HEK293 (cell line): ENCODE measurements around the gene ABCC2.

Source experiments
- KLF1 ChIP-seq: fragments of 450-650 bp; formaldehyde crosslinking; IDR thresholded peaks from 2 replicates; pipeline ENCODE4 v1.5.1; 2016; ENCODE audit warnings: missing biosample characterization, missing genetic modification characterization
- KLF8 ChIP-seq: fragments of 450-650 bp; formaldehyde crosslinking; IDR thresholded peaks from 2 replicates; pipeline ENCODE4 v1.5.1; 2016; ENCODE audit warnings: missing biosample characterization, missing genetic modification characterization
- OSR2 ChIP-seq: fragments of 450-650 bp; formaldehyde crosslinking; IDR thresholded peaks from 2 replicates; pipeline ENCODE4 v1.5.1; 2016; ENCODE audit warnings: missing biosample characterization, missing genetic modification characterization
- PBX3 ChIP-seq: sonication (generic); formaldehyde crosslinking; IDR thresholded peaks from 2 replicates; pipeline ENCODE4 v1.8.1; 2022; ENCODE audit warnings: mild to moderate bottlenecking, moderate library complexity, missing genetic modification reagents
- PRDM1 ChIP-seq: fragments of 450-650 bp; formaldehyde crosslinking; IDR thresholded peaks from 2 replicates; pipeline ENCODE4; 2016; ENCODE audit warnings: missing biosample characterization, missing genetic modification characterization
- PRDM6 ChIP-seq: fragments of 450-650 bp; formaldehyde crosslinking; IDR thresholded peaks from 2 replicates; pipeline ENCODE4 v1.5.1; 2017; ENCODE audit warnings: missing biosample characterization, missing genetic modification characterization
- TRIM28 ChIP-seq: IDR thresholded peaks from 2 replicates; pipeline ENCODE4 v1.6.1; 2011; ENCODE audit warnings: low read length, control low read depth, borderline replicate concordance
- ZFP69B ChIP-seq: fragments of 450-650 bp; formaldehyde crosslinking; IDR thresholded peaks from 2 replicates; pipeline ENCODE4 v1.5.1; 2016; ENCODE audit warnings: missing biosample characterization, missing genetic modification characterization
- ZIC2 ChIP-seq: fragments of 450-650 bp; formaldehyde crosslinking; IDR thresholded peaks from 2 replicates; pipeline ENCODE4 v1.5.1; 2016; ENCODE audit warnings: missing biosample characterization, missing genetic modification characterization
- ZNF10 ChIP-seq: fragments of 450-650 bp; formaldehyde crosslinking; IDR thresholded peaks from 2 replicates; pipeline ENCODE4 v1.5.1; 2017; ENCODE audit warnings: missing biosample characterization, missing genetic modification characterization
- ZNF133 ChIP-seq: fragments of 450-650 bp; formaldehyde crosslinking; IDR thresholded peaks from 2 replicates; pipeline ENCODE4 v1.5.1; 2016; ENCODE audit warnings: missing biosample characterization, missing genetic modification characterization
- ZNF248 ChIP-seq: fragments of 450-650 bp; formaldehyde crosslinking; IDR thresholded peaks from 2 replicates; pipeline ENCODE4 v1.5.1; 2017; ENCODE audit warnings: missing biosample characterization, missing genetic modification characterization
- ZNF274 ChIP-seq, 2 experiments: fragments of 200-500 bp in 1 of 2; fragments of 450-650 bp in 1 of 2; sonication (Bioruptor generic) in 1 of 2; formaldehyde crosslinking in 1 of 2; IDR thresholded peaks; 2 replicates each; pipeline versions ENCODE4 v1.5.1 to v1.6.1; 2014 to 2016; ENCODE audit warnings: borderline replicate concordance in 1 of 2, inconsistent platforms in 1 of 2, low read length in 1 of 2, missing biosample characterization in 1 of 2, missing genetic modification characterization in 1 of 2
- ZNF302 ChIP-seq: fragments of 450-650 bp; formaldehyde crosslinking; IDR thresholded peaks from 2 replicates; pipeline ENCODE4 v1.5.1; 2016; ENCODE audit warnings: missing biosample characterization, missing genetic modification characterization, low read depth
- ZNF341 ChIP-seq: fragments of 450-650 bp; formaldehyde crosslinking; IDR thresholded peaks from 2 replicates; pipeline ENCODE4; 2016; ENCODE audit warnings: low read depth, missing biosample characterization, missing genetic modification characterization
- ZNF394 ChIP-seq: fragments of 450-650 bp; formaldehyde crosslinking; IDR thresholded peaks from 2 replicates; pipeline ENCODE4 v1.5.1; 2016; ENCODE audit warnings: missing biosample characterization, missing genetic modification characterization, mild to moderate bottlenecking, moderate library complexity, borderline replicate concordance
- ZNF433 ChIP-seq: fragments of 450-650 bp; formaldehyde crosslinking; IDR thresholded peaks from 2 replicates; pipeline ENCODE4 v1.5.1; 2016; ENCODE audit warnings: missing biosample characterization, missing genetic modification characterization, low read depth
- ZNF488 ChIP-seq: fragments of 450-650 bp; formaldehyde crosslinking; IDR thresholded peaks from 2 replicates; pipeline ENCODE4 v1.5.1; 2016; ENCODE audit warnings: missing biosample characterization, missing genetic modification characterization
- ZNF510 ChIP-seq: fragments of 450-650 bp; formaldehyde crosslinking; IDR thresholded peaks from 2 replicates; pipeline ENCODE4 v1.5.1; 2018; ENCODE audit warnings: mild to moderate bottlenecking, missing genetic modification characterization, missing biosample characterization; ENCODE audit not compliant: insufficient replicate concordance
- ZNF548 ChIP-seq: fragments of 450-650 bp; formaldehyde crosslinking; IDR thresholded peaks from 2 replicates; pipeline ENCODE4 v1.5.1; 2016; ENCODE audit warnings: missing biosample characterization, missing genetic modification characterization
- ZNF555 ChIP-seq: fragments of 450-650 bp; formaldehyde crosslinking; conservative IDR thresholded peaks from 2 replicates; pipeline ENCODE4 v1.5.1; 2017; ENCODE audit warnings: missing biosample characterization, mild to moderate bottlenecking, missing genetic modification characterization, inconsistent platforms
- ZNF776 ChIP-seq: fragments of 450-650 bp; formaldehyde crosslinking; IDR thresholded peaks from 2 replicates; pipeline ENCODE4 v1.5.0; 2017; ENCODE audit warnings: missing biosample characterization, missing genetic modification characterization, borderline replicate concordance
- ZSCAN18 ChIP-seq: fragments of 450-650 bp; formaldehyde crosslinking; IDR thresholded peaks from 2 replicates; pipeline ENCODE4 v1.5.1; 2016; ENCODE audit warnings: missing biosample characterization, missing genetic modification characterization
- ZSCAN4 ChIP-seq: fragments of 450-650 bp; formaldehyde crosslinking; IDR thresholded peaks from 2 replicates; pipeline ENCODE4 v1.5.1; 2017; ENCODE audit warnings: missing biosample characterization, missing genetic modification characterization

The ABCC2 gene

GRCh38 chr10:99775850-99776249 lies 6.6 kb upstream of the ABCC2 start (continued):
- TF ChIP-seq ZNF510 (tag by site-specific recombination) (no peak), ZSCAN4 (no peak), ZNF394 (no peak), ZFP69B (tag by site-specific recombination) (no peak), ZIC2 (tag by site-specific recombination) (no peak), PRDM1 (tag by site-specific recombination) (0 out of 2 replicates have a peak, but pooled peaks have one; percentile 29), ZNF274 (IDR thresholded peaks at IDR 0.05; ENCODE audit: low read length) (no peak), ZNF274 (tag by site-specific recombination; IDR thresholded peaks at IDR 0.05; ENCODE audit: borderline replicate concordance) (no peak), ZNF10 (no peak), ZNF555 (tag by site-specific recombination) (no peak), ZSCAN18 (tag by site-specific recombination) (no peak), ZNF248 (tag by site-specific recombination) (no peak), PBX3 (CRISPR knock-in tag) (no peak), ZNF488 (tag by site-specific recombination) (no peak), PRDM6 (tag by site-specific recombination) (0 out of 2 replicates have a peak, but pooled peaks have one; percentile 34), ZNF133 (tag by site-specific recombination) (no peak), ZNF433 (tag by site-specific recombination) (no peak), ZNF302 (no peak), ZNF341 (tag by site-specific recombination) (no peak), ZNF776 (tag by site-specific recombination) (no peak), KLF1 (no peak), TRIM28 (no peak), ZNF548 (no peak), OSR2 (no peak), KLF8 (peak; percentile 35; the same call in 1 of the 2 replicates)
